Placental pericyte (primary cell): ENCODE measurements around the gene OR5K4. TPM values are rescaled to one million over a fixed set of nuclear protein-coding genes. Genes with fewer than 3 reads are reported as not detected.

Experiments
- total RNA-seq: library from RNA; depleted of rRNA; stranded (reverse); fragments of >200 nt; gene quantifications from 2 replicates; pipeline ENCODE4 v1.2.3, GENCODE V29; 2012

The OR5K4 gene, protein sequence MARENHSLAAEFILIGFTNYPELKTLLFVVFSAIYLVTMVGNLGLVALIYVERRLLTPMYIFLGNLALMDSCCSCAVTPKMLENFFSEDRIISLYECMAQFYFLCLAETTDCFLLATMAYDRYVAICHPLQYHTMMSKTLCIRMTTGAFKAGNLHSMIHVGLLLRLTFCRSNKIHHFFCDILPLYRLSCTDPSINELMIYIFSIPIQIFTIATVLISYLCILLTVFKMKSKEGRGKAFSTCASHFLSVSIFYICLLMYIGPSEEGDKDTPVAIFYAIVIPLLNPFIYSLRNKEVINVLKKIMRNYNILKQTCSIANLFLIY
- total RNA-seq: not detected in 2 replicates

DNA sequence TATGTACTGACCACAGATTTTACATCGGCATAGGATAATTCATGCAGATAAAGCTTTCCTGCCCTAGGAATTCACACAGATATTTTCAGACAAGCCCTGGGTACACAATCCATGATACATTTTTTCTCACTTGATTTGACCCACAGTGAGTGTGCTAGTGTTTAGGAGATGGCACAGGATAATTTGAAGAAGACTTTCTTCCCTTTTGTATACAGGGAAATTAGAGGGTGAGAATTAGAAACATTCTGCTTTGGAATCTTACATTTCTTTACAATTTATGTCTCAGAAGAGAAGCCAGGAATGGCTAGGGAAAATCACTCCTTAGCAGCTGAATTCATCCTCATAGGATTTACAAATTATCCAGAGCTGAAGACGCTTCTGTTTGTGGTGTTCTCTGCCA lies at the start of gene OR5K4:
OR5K4 (plus strand) TSS at position 301 of the 400 bp plus-strand sequence; CDS start at position 301, 0 bp downstream.

DNA sequence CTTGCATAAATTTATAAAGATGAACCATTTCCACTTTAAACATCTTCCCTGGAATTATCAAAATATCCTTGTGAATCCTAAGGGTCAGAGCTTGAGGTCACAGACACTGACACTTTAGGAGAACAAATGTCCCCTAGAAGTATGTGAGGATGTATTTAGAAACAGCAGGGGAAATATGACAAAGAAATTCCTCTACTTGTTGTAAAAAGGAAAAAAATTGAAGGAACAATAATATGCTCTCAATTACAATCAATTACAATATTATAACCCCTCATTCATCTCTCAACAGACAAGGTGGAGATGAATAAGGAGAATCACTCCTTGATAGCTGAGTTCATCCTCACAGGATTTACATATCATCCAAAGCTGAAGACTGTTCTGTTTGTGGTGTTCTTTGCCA lies 36.7 kb downstream of the OR5K4 start, which contains the start of gene OR5K3:
OR5K3 (plus strand) TSS at position 301 of the 400 bp plus-strand sequence; CDS start at position 301, 0 bp downstream.

Other genes with a start within 250 kb of the OR5K4 start
- not detected in 2 replicates for gene OR5H1, start 223.1 kb upstream of the OR5K4 start, total RNA-seq
- not detected in 2 replicates for gene OR5H14, start 206.4 kb upstream of the OR5K4 start, total RNA-seq
- not detected in 2 replicates for gene OR5H15, start 187.2 kb upstream of the OR5K4 start, total RNA-seq
- not detected in 2 replicates for gene OR5H6, start 89.6 kb upstream of the OR5K4 start, total RNA-seq
- not detected in 2 replicates for gene OR5H2, start 71.3 kb upstream of the OR5K4 start, total RNA-seq
- not detected in 2 replicates for gene OR5K3, start 36.8 kb downstream of the OR5K4 start, total RNA-seq
- not detected in 2 replicates for gene OR5K1, start 109.3 kb downstream of the OR5K4 start, total RNA-seq
- gene OR5K2, start 143.8 kb downstream of the OR5K4 start, total RNA-seq: not detected in 2 replicates
- gene CLDND1, start 169.0 kb downstream of the OR5K4 start, total RNA-seq: 142 and 235 TPM in 2 replicates
- not detected in 2 replicates for gene GPR15, start 178.1 kb downstream of the OR5K4 start, total RNA-seq
- gene CPOX, start 239.8 kb downstream of the OR5K4 start, total RNA-seq: 18.2 and 50.8 TPM in 2 replicates